Hepatocyte (in vitro differentiated cells): ENCODE measurements around the gene MLKL. TPM values are rescaled to one million over a fixed set of nuclear protein-coding genes. Genes with fewer than 3 reads are reported as not detected.

ENCODE experiments used
- DNase-seq: peaks from one replicate; pipeline ENCODE4 v3.0.0-alpha.2; 2016; ENCODE audit warnings: low spot score
- H2AFZ ChIP-seq: fragments of 200-600 bp; sonication (generic); 2 replicates; pipeline ENCODE4 v1.6.0; 2016; ENCODE audit warnings: antibody characterized with exemption, mild to moderate bottlenecking
- H3K27ac ChIP-seq: fragments of 200-600 bp; sonication (generic); 2 replicates; pipeline ENCODE4 v1.5.1; 2016; ENCODE audit warnings: mild to moderate bottlenecking
- H3K27me3 ChIP-seq: fragments of 200-600 bp; sonication (generic); 2 replicates; pipeline ENCODE4 v1.6.1; 2016
- H3K36me3 ChIP-seq: fragments of 200-600 bp; sonication (generic); replicated peaks from 2 replicates; pipeline ENCODE4 v1.5.1; 2016; ENCODE audit warnings: low read depth; ENCODE audit not compliant: insufficient read depth
- H3K4me1 ChIP-seq: fragments of 200-600 bp; sonication (generic); 2 replicates; pipeline ENCODE4 v1.5.1; 2016; ENCODE audit warnings: mild to moderate bottlenecking, moderate library complexity; ENCODE audit not compliant: insufficient read depth
- H3K4me2 ChIP-seq: fragments of 200-600 bp; sonication (generic); 2 replicates; pipeline ENCODE4 v1.6.0; 2016
- H3K4me3 ChIP-seq: fragments of 200-600 bp; sonication (generic); 2 replicates; pipeline ENCODE4 v1.5.1; 2016; ENCODE audit warnings: mild to moderate bottlenecking
- H3K79me2 ChIP-seq: fragments of 200-600 bp; sonication (generic); 2 replicates; pipeline ENCODE4 v1.6.0; 2017; ENCODE audit warnings: mild to moderate bottlenecking
- H3K9me2 ChIP-seq: fragments of 200-600 bp; sonication (generic); replicated peaks from 2 replicates; pipeline ENCODE4 v1.6.0; 2017; ENCODE audit warnings: mild to moderate bottlenecking; ENCODE audit not compliant: insufficient read depth
- H3K9me3 ChIP-seq: fragments of 200-600 bp; sonication (generic); 2 replicates; pipeline ENCODE4 v1.5.1; 2016; ENCODE audit warnings: low read depth, mild to moderate bottlenecking
- H4K20me1 ChIP-seq: fragments of 200-600 bp; sonication (generic); 2 replicates; pipeline ENCODE4 v1.6.0; 2016; ENCODE audit warnings: mild to moderate bottlenecking; ENCODE audit not compliant: insufficient read depth, poor library complexity, severe bottlenecking
- CTCF ChIP-seq: fragments of 200-600 bp; sonication (generic); IDR thresholded peaks from 2 replicates; pipeline ENCODE4 v1.5.1; 2016; ENCODE audit warnings: antibody characterized with exemption, mild to moderate bottlenecking; ENCODE audit not compliant: poor library complexity
- EZH2 ChIP-seq: fragments of 200-600 bp; sonication (generic); IDR thresholded peaks from 2 replicates; pipeline ENCODE4 v1.6.1; 2016; ENCODE audit warnings: antibody characterized with exemption, mild to moderate bottlenecking, borderline replicate concordance
- EZH2phosphoT487 ChIP-seq: fragments of 200-600 bp; sonication (generic); IDR thresholded peaks from one replicate; pipeline ENCODE4 v1.6.1; 2018; ENCODE audit warnings: antibody characterized with exemption, mild to moderate bottlenecking, low read depth, moderate library complexity; ENCODE audit not compliant: unreplicated experiment, severe bottlenecking
- WGBS: methylation state at CpG from one replicate; pipeline ENCODE4 v1.1.6; 2016; ENCODE audit warnings: low lambda C conversion rate; ENCODE audit errors: missing lambda C conversion rate; 5-methylcytosine and 5-hydroxymethylcytosine counted together
- polyA plus RNA-seq: library from polyadenylated mRNA; unstranded; fragments of >200 nt; fragmentation: Nextera tagmentation; extraction: Ambion mirVana; gene quantifications from 2 replicates; pipeline ENCODE4 v1.2.1, GENCODE V29; 2016
- total RNA-seq: library from RNA; depleted of rRNA; stranded (reverse); fragments of >200 nt; gene quantifications from 2 replicates; pipeline ENCODE4 v1.2.3, GENCODE V29; 2014

The MLKL gene
- total and polyA plus RNA-seq, 2 experiments from 2014 or later = 2.8 to 3.3 TPM

- Histone ChIP-seq H3K79me2 (no peaks in the 10 kb centered on the region), H3K27me3 (no peaks in the 10 kb centered on the region), H4K20me1 (no peaks in the 10 kb centered on the region), H3K9me2 (no peaks in the 10 kb centered on the region), H3K27ac (no peak overlapping the region), H3K36me3 (no peaks in the 10 kb centered on the region), H3K4me3 (no peak overlapping the region), H3K4me2 (no peak overlapping the region), H3K4me1 (peaks cover 18% of the 10 kb centered on the region), H3K9me3 (no peaks in the 10 kb centered on the region), H2AFZ (no peak overlapping the region)
- DNase-seq = no peak
- TF ChIP-seq EZH2 (no peak), EZH2phosphoT487 (no peak), CTCF (no peak)
- WGBS = 75% methylated on average over 10 of the region's 10 CpGs
Measured at GRCh38 chr16:74735162-74735452, 34.4 kb upstream of the MLKL start.

- DNase-seq = no peak
- H3K4me3 ChIP-seq = no peak overlapping the region
- no peaks in the 10 kb centered on the region for H3K36me3 ChIP-seq
- no peaks in the 10 kb centered on the region for H3K79me2 ChIP-seq
- H3K4me1 ChIP-seq = peaks cover 24% of the 10 kb centered on the region
- WGBS = 61% methylated on average over 19 of the region's 21 CpGs
- no peak overlapping the region for H2AFZ ChIP-seq
- no peaks in the 10 kb centered on the region for H3K27me3 ChIP-seq
- H3K9me3 ChIP-seq = no peaks in the 10 kb centered on the region
- H3K4me2 ChIP-seq = no peak overlapping the region
- no peaks in the 10 kb centered on the region for H3K9me2 ChIP-seq
- no peaks in the 10 kb centered on the region for H4K20me1 ChIP-seq
- H3K27ac ChIP-seq = no peak overlapping the region
- no peak for TF ChIP-seq CTCF
- no peak for TF ChIP-seq EZH2
- no peak for TF ChIP-seq EZH2phosphoT487
Measured at GRCh38 chr16:74734361-74735161, 33.9 kb upstream of the MLKL start.

GRCh38 chr16:74732707-74733350, 32.2 kb upstream of the MLKL start:
- no peak overlapping the region for H3K4me3 ChIP-seq
- H3K4me1 ChIP-seq = peaks cover 24% of the 10 kb centered on the region
- WGBS = 93% methylated on average over 15 of the region's 15 CpGs
- no peaks in the 10 kb centered on the region for H3K9me2 ChIP-seq
- H3K4me2 ChIP-seq = no peak overlapping the region
- no peaks in the 10 kb centered on the region for H3K79me2 ChIP-seq
- no peaks in the 10 kb centered on the region for H3K27me3 ChIP-seq
- no peak for DNase-seq
- H4K20me1 ChIP-seq = no peaks in the 10 kb centered on the region
- H2AFZ ChIP-seq = no peak overlapping the region
- no peaks in the 10 kb centered on the region for H3K36me3 ChIP-seq
- H3K27ac ChIP-seq = no peak overlapping the region
- TF ChIP-seq CTCF (no peak), EZH2phosphoT487 (no peak), EZH2 (no peak)
- no peaks in the 10 kb centered on the region for H3K9me3 ChIP-seq
